ENCODE results near the gene IVNS1ABP. TPM values are rescaled to one million over a fixed set of nuclear protein-coding genes. Genes with fewer than 3 reads are reported as not detected.
A peak's percentile ranks its signal among the peaks of the same experiment; 100 is the strongest.

The IVNS1ABP gene
- total RNA-seq, 1 experiment from 2014 or later: 70.2 TPM

GRCh38 chr1:185293967-185294542, 23.0 kb downstream of the IVNS1ABP start:
- DNase-seq (ENCODE audit: low read depth): no peak

- no peak for DNase-seq (ENCODE audit: low read depth)
Observed at GRCh38 chr1:185292237-185292636, 24.8 kb downstream of the IVNS1ABP start.

- DNase-seq (ENCODE audit: low read depth): no peak
Observed at GRCh38 chr1:185291652-185292051, 25.4 kb downstream of the IVNS1ABP start.

- no peak for DNase-seq (ENCODE audit: low read depth)
Observed at GRCh38 chr1:185291159-185291558, 25.9 kb downstream of the IVNS1ABP start.

- no peak for DNase-seq (ENCODE audit: low read depth)
Observed at GRCh38 chr1:185289880-185290279, 27.2 kb downstream of the IVNS1ABP start.

GRCh38 chr1:185288435-185288834, 28.6 kb downstream of the IVNS1ABP start:
- DNase-seq (ENCODE audit: low read depth): no peak

- DNase-seq (ENCODE audit: low read depth): no peak
Observed at GRCh38 chr1:185287451-185287850, 29.6 kb downstream of the IVNS1ABP start.

- no peak for DNase-seq (ENCODE audit: low read depth)
Observed at GRCh38 chr1:185284533-185285276, 32.3 kb downstream of the IVNS1ABP start.

- DNase-seq (ENCODE audit: low read depth): no peak
Observed at GRCh38 chr1:185284116-185284515, 32.9 kb downstream of the IVNS1ABP start.

- DNase-seq (ENCODE audit: low read depth): no peak
Observed at GRCh38 chr1:185281245-185281644, 35.8 kb downstream of the IVNS1ABP start.

GRCh38 chr1:185280589-185280988, 36.5 kb downstream of the IVNS1ABP start:
- no peak for DNase-seq (ENCODE audit: low read depth)

- peak; percentile 11 for DNase-seq (ENCODE audit: low read depth)
Observed at GRCh38 chr1:185279571-185279970, 37.5 kb downstream of the IVNS1ABP start.

GRCh38 chr1:185271921-185272320, 45.1 kb downstream of the IVNS1ABP start:
- no peak for DNase-seq (ENCODE audit: low read depth)

GRCh38 chr1:185268352-185268751, 48.7 kb downstream of the IVNS1ABP start:
- no peak for DNase-seq (ENCODE audit: low read depth)

- no peak for DNase-seq (ENCODE audit: low read depth)
Observed at GRCh38 chr1:185267701-185268100, 49.3 kb downstream of the IVNS1ABP start.

GRCh38 chr1:185267301-185267700, 49.7 kb downstream of the IVNS1ABP start:
- DNase-seq (ENCODE audit: low read depth): no peak

- no peak for DNase-seq (ENCODE audit: low read depth)
Observed at GRCh38 chr1:185265314-185265713, 51.7 kb downstream of the IVNS1ABP start.

GRCh38 chr1:185263780-185264179, 53.3 kb downstream of the IVNS1ABP start:
- no peak for DNase-seq (ENCODE audit: low read depth)

- DNase-seq (ENCODE audit: low read depth): no peak
Observed at GRCh38 chr1:185263292-185263691, 53.8 kb downstream of the IVNS1ABP start.

GRCh38 chr1:185262151-185262550, 54.9 kb downstream of the IVNS1ABP start:
- DNase-seq (ENCODE audit: low read depth): no peak

GRCh38 chr1:185260611-185261010, 56.4 kb downstream of the IVNS1ABP start:
- DNase-seq (ENCODE audit: low read depth): no peak

GRCh38 chr1:185258676-185259075, 58.4 kb downstream of the IVNS1ABP start:
- DNase-seq (ENCODE audit: low read depth): no peak

- DNase-seq (ENCODE audit: low read depth): no peak
Observed at GRCh38 chr1:185257950-185258208, 59.2 kb downstream of the IVNS1ABP start.

Data from Daoy (cell line).